Skeletal muscle satellite cell (primary cell): Measurements from ENCODE around the gene DDC.

ENCODE experiments used
- H3K27me3 ChIP-seq: 2 replicates; pipeline ENCODE4 v1.7.0; 2013; ENCODE audit warnings: low read length; ENCODE audit not compliant: control insufficient read depth, insufficient read depth
- H3K36me3 ChIP-seq: 2 replicates; pipeline ENCODE4 v1.7.0; 2013; ENCODE audit warnings: mild to moderate bottlenecking, control low read depth, low read length; ENCODE audit not compliant: insufficient read depth
- H3K4me1 ChIP-seq: 2 replicates; pipeline ENCODE4 v1.7.0; 2013; ENCODE audit warnings: low read length; ENCODE audit not compliant: control insufficient read depth, insufficient read depth
- H3K4me2 ChIP-seq: 2 replicates; pipeline ENCODE4 v1.7.0; 2013; ENCODE audit warnings: mild to moderate bottlenecking, low read length
- H3K4me3 ChIP-seq: 2 replicates; pipeline ENCODE4 v1.7.0; 2013; ENCODE audit warnings: low read length
- H3K9ac ChIP-seq: 2 replicates; pipeline ENCODE4 v1.7.0; 2013; ENCODE audit warnings: mild to moderate bottlenecking, low read depth, low read length, moderate library complexity
- H3K9me3 ChIP-seq: replicated peaks from 2 replicates; pipeline ENCODE4 v1.7.0; 2013; ENCODE audit warnings: mild to moderate bottlenecking, control low read depth, low read length

Gene DDC

GRCh38 chr7:50596484-50596883 is 31.3 kb upstream of the DDC start:
- no peak overlapping the region for H3K4me3 ChIP-seq
- H3K4me2 ChIP-seq, result no peak overlapping the region
- no peaks in the 10 kb centered on the region for H3K27me3 ChIP-seq
- no peak overlapping the region for H3K9ac ChIP-seq
- peaks cover 57% of the 10 kb centered on the region for H3K36me3 ChIP-seq
- no peaks in the 10 kb centered on the region for H3K9me3 ChIP-seq
- H3K4me1 ChIP-seq, result no peaks in the 10 kb centered on the region

- H3K9ac ChIP-seq, result no peak overlapping the region
- no peak overlapping the region for H3K4me3 ChIP-seq
- H3K4me1 ChIP-seq, result no peaks in the 10 kb centered on the region
- peaks cover 58% of the 10 kb centered on the region for H3K36me3 ChIP-seq
- H3K9me3 ChIP-seq, result no peaks in the 10 kb centered on the region
- H3K4me2 ChIP-seq, result no peak overlapping the region
- H3K27me3 ChIP-seq, result no peaks in the 10 kb centered on the region
Measured at GRCh38 chr7:50595491-50596102, 30.4 kb upstream of the DDC start.

- H3K4me1 ChIP-seq, result no peaks in the 10 kb centered on the region
- no peak overlapping the region for H3K4me3 ChIP-seq
- H3K4me2 ChIP-seq, result no peak overlapping the region
- H3K36me3 ChIP-seq, result peaks cover 56% of the 10 kb centered on the region
- H3K27me3 ChIP-seq, result no peaks in the 10 kb centered on the region
- H3K9ac ChIP-seq, result no peak overlapping the region
- no peaks in the 10 kb centered on the region for H3K9me3 ChIP-seq
Measured at GRCh38 chr7:50594734-50595485, 29.7 kb upstream of the DDC start.

- H3K4me3 ChIP-seq, result no peak overlapping the region
- H3K9ac ChIP-seq, result no peak overlapping the region
- no peaks in the 10 kb centered on the region for H3K4me1 ChIP-seq
- H3K4me2 ChIP-seq, result no peak overlapping the region
- H3K27me3 ChIP-seq, result no peaks in the 10 kb centered on the region
- no peaks in the 10 kb centered on the region for H3K9me3 ChIP-seq
- H3K36me3 ChIP-seq, result peaks cover 51% of the 10 kb centered on the region
Measured at GRCh38 chr7:50594136-50594535, 28.9 kb upstream of the DDC start.

- no peaks in the 10 kb centered on the region for H3K27me3 ChIP-seq
Measured at GRCh38 chr7:50592940-50593339, 27.7 kb upstream of the DDC start.

GRCh38 chr7:50591480-50592438 is 26.6 kb upstream of the DDC start:
- H3K4me1 ChIP-seq, result no peaks in the 10 kb centered on the region
- H3K4me3 ChIP-seq, result no peak overlapping the region
- no peak overlapping the region for H3K4me2 ChIP-seq
- H3K27me3 ChIP-seq, result no peaks in the 10 kb centered on the region
- no peaks in the 10 kb centered on the region for H3K9me3 ChIP-seq
- H3K9ac ChIP-seq, result no peak overlapping the region
- H3K36me3 ChIP-seq, result peaks cover 32% of the 10 kb centered on the region

More at GRCh38 chr7:50592940-50593339, 27.7 kb upstream of the DDC start:
- H3K9me3 ChIP-seq, result no peaks in the 10 kb centered on the region
- H3K36me3 ChIP-seq, result peaks cover 39% of the 10 kb centered on the region
- H3K9ac ChIP-seq, result no peak overlapping the region
- H3K4me2 ChIP-seq, result no peak overlapping the region
- no peak overlapping the region for H3K4me3 ChIP-seq
- no peaks in the 10 kb centered on the region for H3K4me1 ChIP-seq

GRCh38 chr7:50591098-50591479 is 25.9 kb upstream of the DDC start:
- peaks cover 32% of the 10 kb centered on the region for H3K36me3 ChIP-seq
- H3K9ac ChIP-seq, result no peak overlapping the region
- no peaks in the 10 kb centered on the region for H3K4me1 ChIP-seq
- H3K27me3 ChIP-seq, result no peaks in the 10 kb centered on the region
- no peak overlapping the region for H3K4me2 ChIP-seq
- no peaks in the 10 kb centered on the region for H3K9me3 ChIP-seq
- no peak overlapping the region for H3K4me3 ChIP-seq

- Histone ChIP-seq H3K4me3 (no peak overlapping the region), H3K27me3 (no peaks in the 10 kb centered on the region), H3K9me3 (no peaks in the 10 kb centered on the region), H3K4me2 (no peak overlapping the region), H3K36me3 (peaks cover 32% of the 10 kb centered on the region), H3K9ac (no peak overlapping the region), H3K4me1 (no peaks in the 10 kb centered on the region)
Measured at GRCh38 chr7:50590535-50590934, 25.3 kb upstream of the DDC start.

- Histone ChIP-seq H3K4me2 (no peak overlapping the region), H3K4me1 (no peaks in the 10 kb centered on the region), H3K36me3 (peaks cover 24% of the 10 kb centered on the region), H3K27me3 (no peaks in the 10 kb centered on the region), H3K4me3 (no peak overlapping the region), H3K9ac (no peak overlapping the region), H3K9me3 (no peaks in the 10 kb centered on the region)
Measured at GRCh38 chr7:50589364-50589763, 24.2 kb upstream of the DDC start.

GRCh38 chr7:50588937-50589336 is 23.7 kb upstream of the DDC start:
- Histone ChIP-seq H3K27me3 (no peaks in the 10 kb centered on the region), H3K4me1 (no peaks in the 10 kb centered on the region), H3K9me3 (no peaks in the 10 kb centered on the region), H3K9ac (no peak overlapping the region), H3K36me3 (peaks cover 19% of the 10 kb centered on the region), H3K4me3 (no peak overlapping the region), H3K4me2 (no peak overlapping the region)

GRCh38 chr7:50587737-50588136 is 22.5 kb upstream of the DDC start:
- Histone ChIP-seq H3K4me2 (no peak overlapping the region), H3K4me1 (no peaks in the 10 kb centered on the region), H3K36me3 (peaks cover 14% of the 10 kb centered on the region), H3K4me3 (no peak overlapping the region), H3K27me3 (no peaks in the 10 kb centered on the region), H3K9me3 (no peaks in the 10 kb centered on the region), H3K9ac (no peak overlapping the region)
